Activated T-cell treated with anti-CD3 and anti-CD28 coated beads, Interleukin-2, amount 50 U/mL, for 72 hours (primary cell): ENCODE results near the gene CHADL. TPM values are rescaled to one million over a fixed set of nuclear protein-coding genes. Genes with fewer than 3 reads are reported as not detected.

ENCODE experiments used
- ATAC-seq, 2 donors: fragments of 150-1000 bp; cut with Tn5 transposase; replicated peaks in 1 of 2; 2 replicates each; pipeline ENCODE4 v1.10.0; 2021; ENCODE audit warnings: moderate library complexity in 2 of 2, mild to moderate bottlenecking in 1 of 2
- DNase-seq, 2 donors: peaks; one replicate each; pipeline ENCODE4 v3.0.0; 2021 to 2022; ENCODE audit warnings: mixed read lengths in 1 of 2
- H3K27ac Mint-ChIP-seq: one replicate; pipeline ENCODE4 v1.8.0; 2022; ENCODE audit warnings: mild to moderate bottlenecking, moderate library complexity, mixed read lengths
- H3K27me3 Mint-ChIP-seq: one replicate; pipeline ENCODE4 v1.8.0; 2022; ENCODE audit warnings: low read depth, mixed read lengths
- H3K36me3 Mint-ChIP-seq, 2 donors: one replicate each; pipeline ENCODE4 v1.8.0; 2022; ENCODE audit warnings: mixed read lengths in 2 of 2, mild to moderate bottlenecking in 1 of 2; ENCODE audit not compliant: insufficient read depth in 2 of 2
- H3K4me1 Mint-ChIP-seq: one replicate; pipeline ENCODE4 v1.8.0; 2022; ENCODE audit warnings: low read depth, mixed read lengths
- H3K4me3 Mint-ChIP-seq, 2 donors: one replicate each; pipeline ENCODE4 v1.8.0; 2022; ENCODE audit warnings: mild to moderate bottlenecking in 2 of 2, mixed read lengths in 2 of 2, moderate library complexity in 2 of 2
- H3K9me3 Mint-ChIP-seq, 2 donors: one replicate each; pipeline ENCODE4 v1.8.0; 2022; ENCODE audit warnings: mixed read lengths in 2 of 2
- total RNA-seq, 2 donors: library from RNA; stranded (reverse); gene quantifications; one replicate each; pipeline ENCODE4 v1.2.3, GENCODE V29; 2022

CHADL gene
- total RNA-seq, 2 donors from 2014 or later = 0.55 to 1.4 TPM

DNA sequence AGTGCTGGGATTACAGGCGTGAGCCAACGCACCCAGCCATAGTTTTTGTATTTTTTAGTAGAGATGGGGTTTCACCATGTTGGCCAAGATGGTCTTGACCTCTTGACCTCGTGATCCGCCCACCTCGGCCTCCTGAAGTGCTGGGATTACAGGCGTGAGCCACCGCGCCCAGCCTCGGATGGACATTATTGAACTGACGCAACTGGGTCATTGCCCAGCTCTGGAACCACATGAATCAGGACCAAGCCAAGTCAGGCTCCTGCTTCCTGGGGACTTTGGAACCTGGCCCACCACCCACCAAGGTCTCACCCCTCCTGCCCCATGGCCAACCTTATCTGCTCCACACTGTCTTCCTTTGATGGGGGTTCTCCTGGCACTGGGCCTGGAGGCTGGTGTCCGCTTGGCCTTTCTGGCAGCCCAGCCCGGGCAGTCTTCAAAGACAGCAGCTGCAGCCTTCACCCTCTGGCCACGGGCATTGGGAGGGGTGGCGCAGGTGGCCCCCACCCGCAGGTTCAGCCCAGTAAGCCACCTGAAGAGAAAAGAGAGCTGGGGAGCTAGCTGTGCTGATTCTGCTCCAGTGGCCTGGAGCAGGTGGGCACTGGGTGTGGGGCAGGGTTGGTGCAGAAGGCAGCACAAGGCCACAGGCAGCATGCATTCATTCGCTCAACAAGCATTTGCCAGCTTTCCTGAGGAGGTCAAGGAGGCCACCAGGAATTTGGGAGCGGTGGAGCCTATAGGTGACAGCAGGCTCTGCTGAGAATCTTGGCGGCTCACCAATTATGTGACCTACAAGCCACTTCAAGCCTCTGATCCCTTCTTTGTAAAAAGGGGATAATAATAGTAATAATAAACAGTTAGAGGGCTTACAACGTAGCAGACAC is 5.7 kb downstream of the CHADL start:
- Mint-ChIP-seq H3K27me3 (no peaks in the 10 kb centered on the region), H3K27ac (no peak overlapping the region), H3K9me3 (no peaks in the 10 kb centered on the region), H3K4me3 (no peak overlapping the region), H3K36me3 (peaks cover 0 to 1% of the 10 kb centered on the region in 2 donors), H3K4me1 (peaks cover 13% of the 10 kb centered on the region)
- DNase-seq (no peak), ATAC-seq (no peak)

DNA sequence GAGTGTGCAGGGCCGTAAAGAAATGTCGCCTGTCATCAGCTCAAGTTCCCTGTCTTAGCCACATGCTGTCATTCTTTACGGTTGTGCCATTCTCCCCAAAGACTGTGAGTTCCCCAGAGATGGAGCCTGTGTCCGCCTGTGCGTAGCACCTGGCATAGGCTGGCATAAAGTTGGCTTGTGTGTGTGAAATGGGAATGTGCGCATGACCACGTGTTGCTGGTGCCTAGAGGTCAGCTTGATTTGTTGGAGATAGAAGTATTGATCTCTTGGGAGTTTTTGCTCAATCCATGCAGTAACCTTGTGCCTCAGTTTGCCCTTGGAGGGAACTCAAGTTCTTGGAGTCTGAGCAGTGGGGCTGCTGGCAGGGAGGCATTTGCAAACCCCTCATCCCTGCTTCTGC is 9.4 kb downstream of the CHADL start:
- Mint-ChIP-seq H3K9me3 (no peaks in the 10 kb centered on the region), H3K4me3 (no peak overlapping the region), H3K27ac (no peak overlapping the region), H3K4me1 (no peaks in the 10 kb centered on the region), H3K27me3 (no peaks in the 10 kb centered on the region), H3K36me3 (peaks cover 0 to 6% of the 10 kb centered on the region in 2 donors)
- no peak for ATAC-seq
- no peak for DNase-seq

DNA sequence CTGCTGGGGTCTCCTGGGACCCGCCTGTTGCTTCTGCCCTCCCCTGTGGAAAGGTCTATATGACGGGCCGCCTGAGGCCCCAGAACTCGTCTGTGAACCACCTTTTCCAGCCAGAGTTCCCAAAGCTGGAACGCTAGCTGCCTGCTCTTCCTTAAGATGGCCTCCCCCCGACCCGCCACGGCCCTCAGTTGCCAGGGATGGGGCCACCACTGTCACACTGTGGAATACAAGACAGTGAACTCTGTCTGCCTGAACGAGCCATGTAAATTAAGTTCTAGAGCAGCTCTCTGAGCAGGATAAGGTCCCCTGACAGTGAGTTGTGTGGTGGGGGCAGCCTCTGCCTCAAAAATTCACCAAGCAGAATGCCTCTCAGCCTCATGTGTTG is 10.3 kb downstream of the CHADL start:
- ATAC-seq (no peak), DNase-seq (no peak)
- Mint-ChIP-seq H3K27ac (no peak overlapping the region), H3K36me3 (peaks cover 0 to 9% of the 10 kb centered on the region in 2 donors), H3K4me3 (no peak overlapping the region), H3K9me3 (no peaks in the 10 kb centered on the region), H3K4me1 (no peaks in the 10 kb centered on the region), H3K27me3 (no peaks in the 10 kb centered on the region)

DNA sequence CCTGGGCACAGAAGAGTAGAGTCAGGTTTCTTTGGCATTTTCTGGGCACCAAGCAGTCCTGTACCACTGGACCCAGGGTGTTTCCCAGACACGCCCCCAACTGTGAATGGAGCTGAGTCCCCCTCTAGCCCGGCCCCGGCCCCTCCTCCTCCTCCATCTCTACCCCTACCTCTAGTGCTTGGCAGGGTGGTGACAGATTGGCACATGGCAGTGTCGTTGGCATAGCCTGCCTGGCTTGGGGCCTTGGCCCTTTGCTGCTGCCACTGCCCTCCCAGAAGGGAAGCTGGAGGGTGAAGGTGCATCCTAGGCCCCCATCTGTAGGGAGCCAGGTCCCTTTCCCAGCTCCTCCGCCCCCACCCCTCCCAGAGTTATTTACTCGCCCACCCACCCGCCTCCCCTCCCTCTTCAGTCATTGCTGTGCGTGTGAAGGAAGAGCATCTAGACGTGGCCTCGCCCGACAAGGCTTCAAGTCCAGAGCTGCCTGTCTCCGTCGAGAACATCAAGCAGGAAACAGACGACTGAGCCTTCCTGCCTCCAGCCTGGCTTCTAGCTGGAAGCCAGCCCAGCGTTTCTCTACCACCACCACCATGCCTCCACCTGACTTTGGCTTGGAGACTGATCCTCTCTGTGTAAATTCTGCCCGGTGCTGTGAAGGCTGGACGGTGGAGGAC is 10.9 kb downstream of the CHADL start:
- Mint-ChIP-seq H3K27ac (no peak overlapping the region), H3K4me3 (no peak overlapping the region), H3K36me3 (peaks cover 0 to 9% of the 10 kb centered on the region in 2 donors), H3K9me3 (no peaks in the 10 kb centered on the region), H3K27me3 (no peaks in the 10 kb centered on the region), H3K4me1 (no peaks in the 10 kb centered on the region)
- no peak for DNase-seq
- ATAC-seq = no peak

DNA sequence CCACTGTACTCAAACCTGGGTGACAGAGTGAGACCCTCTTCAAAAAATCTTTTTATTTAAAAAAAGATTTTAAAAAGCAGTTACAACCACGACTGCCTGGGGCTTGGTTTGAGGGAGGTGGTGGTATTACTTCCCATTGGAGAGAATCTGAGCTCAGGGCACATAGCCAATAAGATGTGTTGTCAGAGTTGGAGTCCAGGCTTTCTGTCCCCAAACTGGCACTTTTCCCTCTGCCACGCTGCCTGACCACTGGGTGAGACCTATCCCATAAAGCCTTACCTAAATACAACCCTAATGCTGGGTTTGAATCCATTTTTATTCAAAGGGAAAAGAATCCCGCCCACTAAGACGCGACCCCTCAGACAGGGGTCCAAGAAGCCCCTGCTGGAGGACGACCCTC is 11.5 kb downstream of the CHADL start:
- Mint-ChIP-seq H3K4me1 (no peaks in the 10 kb centered on the region), H3K27me3 (no peaks in the 10 kb centered on the region), H3K36me3 (peaks cover 0 to 9% of the 10 kb centered on the region in 2 donors), H3K27ac (no peak overlapping the region), H3K9me3 (no peaks in the 10 kb centered on the region), H3K4me3 (no peak overlapping the region)
- ATAC-seq = no peak
- DNase-seq = no peak

DNA sequence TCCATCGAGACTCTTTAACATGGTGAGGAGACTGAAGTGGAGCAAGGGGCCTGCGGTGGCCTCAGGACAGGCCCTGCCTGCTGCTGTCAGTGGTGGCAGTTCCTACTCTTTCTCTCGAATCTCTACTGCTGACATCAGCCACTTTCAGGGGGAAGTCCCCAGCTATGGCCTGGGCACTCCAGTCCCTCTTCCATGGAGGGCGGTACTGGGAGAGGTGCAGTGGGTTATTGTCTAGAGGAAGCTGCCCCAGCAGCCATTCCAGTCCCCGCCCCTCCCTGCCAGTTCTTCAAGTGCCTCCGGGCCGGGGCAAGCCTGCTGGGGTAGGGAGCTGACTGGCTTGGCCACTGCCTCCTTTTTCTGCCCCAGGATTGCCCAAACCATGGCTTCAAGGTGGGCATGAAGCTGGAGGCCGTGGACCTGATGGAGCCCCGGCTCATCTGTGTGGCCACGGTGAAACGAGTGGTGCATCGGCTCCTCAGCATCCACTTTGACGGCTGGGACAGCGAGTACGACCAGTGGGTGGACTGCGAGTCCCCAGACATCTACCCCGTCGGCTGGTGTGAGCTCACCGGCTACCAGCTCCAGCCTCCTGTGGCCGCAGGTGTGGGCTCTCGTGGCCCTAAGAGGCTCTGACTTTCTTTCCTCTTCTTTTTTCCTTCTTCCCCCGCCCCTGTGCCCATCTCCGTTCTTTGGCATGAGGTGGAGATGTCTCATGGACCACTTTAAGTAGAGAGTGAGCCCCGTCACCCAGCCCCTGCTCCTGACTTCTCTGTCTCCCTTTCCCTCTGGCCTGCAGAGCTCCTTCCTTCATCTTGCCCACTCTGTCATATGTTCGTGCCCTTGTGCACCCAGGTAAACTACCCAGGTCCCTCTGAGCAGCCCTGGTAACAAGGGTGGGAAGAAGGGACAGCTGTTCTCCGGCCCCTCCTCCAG is 13.7 kb downstream of the CHADL start:
- Mint-ChIP-seq H3K9me3 (no peaks in the 10 kb centered on the region), H3K4me1 (no peaks in the 10 kb centered on the region), H3K4me3 (no peak overlapping the region), H3K36me3 (peaks cover 0 to 11% of the 10 kb centered on the region in 2 donors), H3K27me3 (no peaks in the 10 kb centered on the region), H3K27ac (no peak overlapping the region)
- DNase-seq (no peak), ATAC-seq (no peak)

DNA sequence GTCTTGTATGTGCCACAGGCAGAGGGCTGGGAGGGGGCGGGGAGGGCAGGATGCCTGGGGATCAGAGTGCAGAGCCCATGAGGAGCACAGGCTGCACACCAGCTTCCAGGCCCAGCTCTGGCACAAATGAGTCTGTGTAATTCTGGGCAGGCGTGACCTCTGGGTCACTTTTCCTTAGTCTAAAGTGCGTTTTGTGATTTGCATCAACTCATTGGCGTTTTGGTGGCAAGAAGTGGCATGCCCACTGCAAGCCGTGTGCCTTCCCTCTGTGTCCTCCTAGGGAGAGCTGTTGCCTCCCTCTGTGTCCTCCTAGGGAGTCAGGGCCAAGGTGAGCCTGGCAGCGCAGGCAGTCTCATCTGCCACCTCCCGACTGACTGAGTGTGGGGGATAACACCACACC is 17.2 kb downstream of the CHADL start:
- H3K27ac Mint-ChIP-seq = no peak overlapping the region

DNA sequence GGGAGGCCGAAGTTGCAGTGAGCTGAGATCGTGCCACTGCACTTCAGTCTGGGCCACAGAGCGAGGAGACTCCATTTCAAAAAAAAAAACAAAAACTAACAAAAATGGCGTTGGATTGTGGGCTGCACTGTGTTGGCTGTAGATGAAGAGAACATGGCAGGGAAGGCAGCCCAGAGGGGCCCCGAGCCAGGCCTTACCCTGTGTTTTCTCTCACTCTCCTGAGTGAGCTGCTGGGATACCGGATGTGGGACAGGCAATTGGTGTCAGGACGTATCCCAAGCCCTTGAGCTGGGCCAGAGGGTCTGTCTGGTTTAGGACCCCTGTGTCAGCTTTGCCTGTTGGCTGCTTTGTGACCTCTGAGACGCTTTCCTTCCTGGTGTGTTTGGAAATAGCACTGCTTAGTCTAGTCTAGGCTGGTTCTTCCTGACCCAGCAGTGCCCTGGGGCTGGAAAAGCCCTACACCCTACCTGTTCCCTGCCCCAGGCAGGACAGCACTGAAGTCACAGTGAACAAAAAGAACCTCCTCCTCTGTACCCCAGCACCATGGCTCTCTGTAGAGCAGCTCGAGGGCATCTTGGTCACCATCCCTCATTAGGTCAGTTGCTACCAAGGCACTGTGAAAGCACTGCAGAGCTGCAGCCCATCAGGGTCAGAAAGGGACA is 17.8 kb downstream of the CHADL start:
- Mint-ChIP-seq H3K4me3 (no peak overlapping the region), H3K4me1 (peaks cover 3% of the 10 kb centered on the region), H3K27ac (peak overlapping the region; percentile 70), H3K36me3 (peaks cover 4 to 23% of the 10 kb centered on the region in 2 donors), H3K9me3 (no peaks in the 10 kb centered on the region), H3K27me3 (no peaks in the 10 kb centered on the region)
- DNase-seq (no peak), ATAC-seq (no peak)

More for the DNA sequence above, 17.2 kb downstream of the CHADL start:
- no peaks in the 10 kb centered on the region for H3K4me1 Mint-ChIP-seq
- DNase-seq (no peak), ATAC-seq (no peak)
- H3K9me3 Mint-ChIP-seq = no peaks in the 10 kb centered on the region
- no peaks in the 10 kb centered on the region for H3K27me3 Mint-ChIP-seq
- peaks cover 4 to 23% of the 10 kb centered on the region in 2 donors for H3K36me3 Mint-ChIP-seq
- H3K4me3 Mint-ChIP-seq = no peak overlapping the region

DNA sequence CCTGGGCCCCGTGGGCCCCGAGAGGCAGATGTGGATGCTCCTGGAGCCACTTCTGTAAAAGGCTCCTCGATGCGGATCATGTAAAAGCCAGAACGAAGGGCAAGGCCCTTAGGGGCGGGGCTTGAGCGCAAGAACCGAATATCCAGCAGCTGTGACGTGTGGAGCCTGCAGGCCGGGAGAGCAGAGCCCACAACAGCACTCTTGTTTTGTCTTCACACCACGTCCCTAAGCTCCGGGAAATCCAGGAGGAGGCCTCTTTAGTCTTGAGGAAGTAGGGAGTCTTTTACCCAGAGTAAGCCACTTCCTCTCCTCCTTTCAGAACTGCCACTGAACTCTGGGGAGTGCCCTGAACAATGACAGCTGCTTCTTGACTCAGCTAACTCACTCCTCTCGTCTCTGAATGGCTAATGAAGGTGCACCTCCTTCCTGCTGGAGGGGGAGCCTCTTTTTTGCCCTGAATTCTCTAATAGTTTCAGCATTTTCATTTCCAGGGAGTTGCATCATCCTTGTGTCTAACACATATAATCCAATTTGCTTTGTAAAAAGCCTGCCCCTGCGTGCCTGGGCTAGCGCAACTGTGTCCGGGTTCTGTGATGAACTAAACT is 23.1 kb downstream of the CHADL start:
- ATAC-seq (peak; percentile 99), DNase-seq (peak; percentile 59 to 67)
- Mint-ChIP-seq H3K4me3 (peak overlapping the region; percentile 68 to 88), H3K4me1 (peaks cover 27% of the 10 kb centered on the region), H3K36me3 (peaks cover 7 to 27% of the 10 kb centered on the region in 2 donors), H3K27me3 (no peaks in the 10 kb centered on the region), H3K27ac (peak overlapping the region; percentile 98), H3K9me3 (no peaks in the 10 kb centered on the region)

DNA sequence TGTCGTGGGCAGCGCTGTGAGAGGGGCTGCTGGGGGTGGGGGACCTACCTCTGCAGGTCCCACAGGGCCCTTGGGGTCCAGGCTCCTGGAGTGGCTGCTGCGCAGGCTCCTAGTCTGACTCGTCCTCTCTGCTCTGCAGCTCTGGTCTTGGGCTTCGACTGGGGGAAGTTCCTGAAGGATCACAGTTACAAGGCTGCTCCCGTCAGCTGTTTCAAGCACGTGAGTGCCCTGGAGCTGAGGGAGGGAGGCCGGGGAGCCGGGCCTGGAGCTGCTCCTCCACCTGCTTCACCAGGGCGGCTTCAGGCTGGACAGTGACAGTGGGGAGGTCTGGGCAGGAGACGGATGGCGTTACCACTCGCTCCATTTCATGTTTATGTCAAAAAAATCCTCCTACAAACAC is 23.7 kb downstream of the CHADL start:
- peaks cover 7 to 29% of the 10 kb centered on the region in 2 donors for H3K36me3 Mint-ChIP-seq

DNA sequence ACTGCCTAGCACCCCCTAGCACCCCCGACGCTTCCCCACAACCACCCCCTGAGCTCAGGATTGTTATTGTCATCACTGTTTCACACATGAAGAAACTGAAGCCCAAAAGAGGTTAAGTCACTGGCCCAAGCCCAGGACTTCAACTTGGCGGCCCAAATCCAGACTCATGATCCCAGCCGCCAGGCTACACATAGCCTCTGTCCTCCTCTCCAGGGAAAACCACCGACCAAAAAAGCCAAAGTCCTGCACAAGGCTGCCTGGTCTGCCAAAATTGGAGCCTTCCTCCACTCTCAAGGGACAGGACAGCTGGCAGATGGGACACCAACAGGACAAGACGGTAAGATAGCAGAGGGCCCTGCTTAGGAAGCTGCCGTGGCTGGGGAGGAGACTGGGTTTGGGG is 24.8 kb downstream of the CHADL start:
- ATAC-seq (no peak), DNase-seq (no peak)
- Mint-ChIP-seq H3K4me1 (peaks cover 27% of the 10 kb centered on the region), H3K4me3 (peak overlapping the region; percentile 40 to 88), H3K27me3 (no peaks in the 10 kb centered on the region), H3K9me3 (no peaks in the 10 kb centered on the region), H3K36me3 (peaks cover 5 to 23% of the 10 kb centered on the region in 2 donors), H3K27ac (no peak overlapping the region)

More for the DNA sequence above, 23.7 kb downstream of the CHADL start:
- H3K4me3 Mint-ChIP-seq = peak overlapping the region; percentile 68 to 88
- DNase-seq (no peak), ATAC-seq (no peak)
- H3K9me3 Mint-ChIP-seq = no peaks in the 10 kb centered on the region
- no peaks in the 10 kb centered on the region for H3K27me3 Mint-ChIP-seq
- peak overlapping the region; percentile 98 for H3K27ac Mint-ChIP-seq
- peaks cover 27% of the 10 kb centered on the region for H3K4me1 Mint-ChIP-seq

DNA sequence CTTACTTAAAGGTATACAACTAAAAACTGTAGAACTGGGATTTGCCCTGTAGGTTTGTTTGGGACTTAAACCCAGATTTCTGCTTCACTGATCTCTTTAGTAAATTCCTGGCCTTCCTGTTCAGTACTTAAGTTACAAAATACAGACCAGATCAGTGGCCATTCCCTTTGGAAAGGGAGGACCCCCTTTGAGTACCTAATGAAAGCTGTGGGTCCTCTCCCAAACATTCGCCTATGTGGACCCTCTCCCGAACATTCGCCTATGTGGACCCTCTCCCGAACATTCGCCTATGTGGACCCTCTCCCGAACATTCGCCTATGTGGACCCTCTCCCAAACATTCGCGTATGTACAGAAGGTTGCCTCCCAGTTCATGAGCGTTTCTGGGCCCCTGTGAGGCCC is 25.3 kb downstream of the CHADL start:
- Mint-ChIP-seq H3K9me3 (no peaks in the 10 kb centered on the region), H3K27ac (no peak overlapping the region), H3K4me1 (peaks cover 27% of the 10 kb centered on the region), H3K4me3 (peak overlapping the region in 1 of 2 donors; percentile 31), H3K36me3 (peaks cover 5 to 21% of the 10 kb centered on the region in 2 donors), H3K27me3 (no peaks in the 10 kb centered on the region)
- no peak for DNase-seq
- no peak for ATAC-seq
